Measurements from ENCODE around the gene FILIP1. TPM values are rescaled to one million over a fixed set of nuclear protein-coding genes. Genes with fewer than 3 reads are reported as not detected.

Gene FILIP1
- total RNA-seq, 2 experiments from 2014 or later, result not detected

- POLR2A ChIA-PET, result interaction anchor here (0.6 to 1.2 kb wide), 3 partner anchors 10 to 49 kb away, joined by 3 to 5 read pairs (median 3); no protein-coding TSS in a partner anchor
- intact Hi-C loops (cut with micrococcal nuclease; ENCODE audit: unreplicated experiment), result no loop called here
- BruUV-seq (replicated peaks), result no TSS peak
These were observed 225.2 kb downstream of the FILIP1 start for GRCh38 chr6:75268121-75268987.

DNA sequence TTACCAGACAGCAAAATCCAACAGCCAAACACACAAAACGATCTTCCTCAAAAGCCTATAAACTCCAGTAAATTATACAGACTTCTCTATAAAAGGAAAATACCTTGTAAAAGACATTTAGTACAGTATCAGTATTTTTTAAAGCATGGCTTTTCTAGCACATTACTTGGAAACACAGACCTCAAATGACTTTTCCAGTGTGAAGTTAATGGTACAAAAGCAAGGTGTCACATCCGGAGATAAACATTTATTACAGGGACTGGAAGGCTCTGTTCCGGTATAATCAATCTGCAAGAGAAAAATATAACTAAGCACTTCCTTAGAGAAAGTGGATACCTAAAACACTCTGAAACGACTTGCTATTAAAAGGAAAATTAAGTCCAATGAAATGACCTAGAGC lies 226.1 kb downstream of the FILIP1 start:
- Histone ChIP-seq H3K79me2 (ENCODE audit: insufficient read depth, low read depth, low read length) (peaks cover 51% of the 10 kb centered on the region), H3K9me3 (ENCODE audit: low read length) (peaks cover 5% of the 10 kb centered on the region; the same call in 1 of the 2 replicates), H3K4me3 (ENCODE audit: low read depth, low read length, poor library complexity, severe bottlenecking) (no peak overlapping the region), H4K20me1 (ENCODE audit: insufficient read depth, low read length) (0 out of 2 replicates have a peak, but pooled peaks cover 14% of the 10 kb centered on the region), H3K4me2 (ENCODE audit: low read length) (no peak overlapping the region), H2AFZ (ENCODE audit: low read length) (no peak overlapping the region), H3K9me2 (ENCODE audit: insufficient read depth, low read length) (no peaks in the 10 kb centered on the region), H3K27ac (ENCODE audit: low read depth, low read length, poor library complexity, severe bottlenecking) (no peak overlapping the region), H3K36me3 (ENCODE audit: insufficient read depth, low read length) (peaks cover 53% of the 10 kb centered on the region), H3K4me1 (ENCODE audit: insufficient read depth, low read length, poor library complexity, severe bottlenecking) (no peaks in the 10 kb centered on the region)
- intact Hi-C loops (cut with micrococcal nuclease; ENCODE audit: unreplicated experiment), result loop anchor here (2.0 kb wide), 1 partner anchor 259 kb away; no protein-coding TSS in a partner anchor
- no TSS peak for BruUV-seq (replicated peaks)
- ChIA-PET CTCF (ENCODE audit: unreplicated experiment) (no interaction called here), POLR2A (interaction anchor here (0.6 to 1.2 kb wide), 4 partner anchors 9 to 50 kb away, joined by 3 to 5 read pairs (median 3); no protein-coding TSS in a partner anchor)
- DNase-seq (ENCODE audit: low spot score), result no peak
- TF ChIP-seq CTCF (conservative IDR thresholded peaks at IDR 0.05; ENCODE audit: low read length), result no peak
- TF ChIP-seq EZH2phosphoT487 (IDR thresholded peaks at IDR 0.05; ENCODE audit: borderline replicate concordance, low read depth, low read length), result no peak

More at GRCh38 chr6:75268121-75268987, 225.2 kb downstream of the FILIP1 start:
- H4K20me1 ChIP-seq (ENCODE audit: insufficient read depth, low read length), result 0 out of 2 replicates have a peak, but pooled peaks cover 14% of the 10 kb centered on the region
- H3K9me2 ChIP-seq (ENCODE audit: insufficient read depth, low read length), result no peaks in the 10 kb centered on the region
- no peak overlapping the region for H2AFZ ChIP-seq (ENCODE audit: low read length)
- H3K36me3 ChIP-seq (ENCODE audit: insufficient read depth, low read length), result peaks cover 53% of the 10 kb centered on the region
- H3K79me2 ChIP-seq (ENCODE audit: insufficient read depth, low read depth, low read length), result peaks cover 60% of the 10 kb centered on the region
- H3K4me2 ChIP-seq (ENCODE audit: low read length), result no peak overlapping the region
- no peak overlapping the region for H3K27ac ChIP-seq (ENCODE audit: low read depth, low read length, poor library complexity, severe bottlenecking)
- peaks cover 13% of the 10 kb centered on the region; the same call in 1 of the 2 replicates for H3K9me3 ChIP-seq (ENCODE audit: low read length)
- TF ChIP-seq CTCF (conservative IDR thresholded peaks at IDR 0.05; ENCODE audit: low read length), result no peak
- H3K4me1 ChIP-seq (ENCODE audit: insufficient read depth, low read length, poor library complexity, severe bottlenecking), result peaks cover 8% of the 10 kb centered on the region
- no peak overlapping the region for H3K4me3 ChIP-seq (ENCODE audit: low read depth, low read length, poor library complexity, severe bottlenecking)
- no peak for DNase-seq (ENCODE audit: low spot score)
- CTCF ChIA-PET (ENCODE audit: unreplicated experiment), result no interaction called here

Data from OCI-LY7 (cell line).